ENCODE measurements around the gene ARPC2. TPM values are rescaled to one million over a fixed set of nuclear protein-coding genes. Genes with fewer than 3 reads are reported as not detected.

ARPC2 gene
- total and polyA plus RNA-seq, 2 of the 13 experiments (the other 11 are each of a cell fraction or from before 2014, with no cell fraction given), result 168 to 303 TPM

GRCh38 chr2:218272531-218273212 lies 55.7 kb downstream of the ARPC2 start (continued):
- TF ChIP-seq CEBPZ (IDR thresholded peaks at IDR 0.05; ENCODE audit: low read length) (no peak), ZNF264 (CRISPR knock-in tag; IDR thresholded peaks at IDR 0.05) (no peak), NBN (conservative IDR thresholded peaks at IDR 0.05) (no peak), ZMYM4 (CRISPR knock-in tag; IDR thresholded peaks at IDR 0.05) (no peak), ZNF260 (CRISPR knock-in tag; IDR thresholded peaks at IDR 0.05; ENCODE audit: borderline replicate concordance, low read depth) (no peak), ZNF142 (CRISPR knock-in tag; IDR thresholded peaks at IDR 0.05) (0 out of 2 replicates have a peak, but pooled peaks have one; percentile 49), RAD21 (CRISPR knock-in tag; IDR thresholded peaks at IDR 0.05) (peak; percentile 95), HIVEP1 (CRISPR knock-in tag; IDR thresholded peaks at IDR 0.05) (peak; percentile 72; the same call in 1 of the 2 replicates), PCBP2 (optimal IDR thresholded peaks at IDR 0.05; ENCODE audit: low read depth, low read length, poor library complexity, severe bottlenecking) (no peak), ZNF143 (CRISPR knock-in tag; IDR thresholded peaks at IDR 0.05) (0 out of 2 replicates have a peak, but pooled peaks have one; percentile 37), POLR2AphosphoS5 (IDR thresholded peaks at IDR 0.05; ENCODE audit: low read depth, low read length) (peak; percentile 61), ZHX2 (IDR thresholded peaks at IDR 0.05; ENCODE audit: low read depth) (no peak), ZHX2 (CRISPR knock-in tag; IDR thresholded peaks at IDR 0.05; ENCODE audit: borderline replicate concordance) (0 out of 2 replicates have a peak, but pooled peaks have one; percentile 31)
